NCI-H1417 (cell line): ENCODE results near the gene PDCL3.

Experiments used
- DNase-seq, 3 experiments: peaks; one replicate each; lab custom pipeline; 2025; lab: John Stamatoyannopoulos, UW

PDCL3 gene

DNA sequence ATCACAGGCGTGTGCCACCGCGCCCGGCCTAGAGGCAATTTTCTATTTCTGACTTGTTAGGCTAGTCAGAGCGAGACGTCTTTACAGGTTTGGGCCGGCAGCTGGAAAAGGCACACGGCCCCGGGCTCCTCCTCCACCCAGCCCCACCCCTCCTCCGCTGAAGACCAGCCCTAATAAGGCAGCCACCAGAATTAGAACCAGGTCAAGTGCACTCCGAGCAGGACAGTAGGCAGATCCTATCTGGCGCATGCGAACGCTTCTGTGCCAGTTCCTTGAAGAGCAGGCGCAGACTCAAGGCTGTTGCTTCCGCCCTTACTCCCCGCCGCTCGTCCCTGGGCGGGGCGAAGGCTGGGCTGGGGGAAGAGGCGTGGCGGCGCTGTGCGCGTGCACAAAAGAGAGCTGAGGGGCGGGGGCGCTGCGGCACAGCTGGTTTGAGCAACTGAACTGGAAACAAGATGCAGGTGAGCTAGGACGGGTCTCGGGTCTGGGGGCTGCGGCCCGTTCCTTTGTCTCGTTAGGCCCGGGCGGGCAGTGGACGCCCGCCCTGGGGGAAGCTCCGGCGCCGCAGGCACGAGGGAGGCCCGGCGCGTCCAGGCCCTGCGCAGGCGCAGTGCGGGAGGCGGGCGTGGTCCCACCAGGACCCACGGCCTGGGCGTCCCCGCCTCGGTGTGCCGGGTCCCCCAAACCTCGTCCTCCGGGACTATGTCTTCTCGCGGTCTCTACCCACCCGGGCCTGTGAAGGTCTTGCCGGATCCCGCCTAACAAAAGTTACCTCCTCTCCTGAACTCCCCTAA is at the start of gene PDCL3:
TSS of gene PDCL3 (plus strand) at position 381 of the 794 bp plus-strand sequence. CDS start at position 456, 75 bp downstream.
- DNase-seq = peak; percentile 92 to 99 (median 98)

DNA sequence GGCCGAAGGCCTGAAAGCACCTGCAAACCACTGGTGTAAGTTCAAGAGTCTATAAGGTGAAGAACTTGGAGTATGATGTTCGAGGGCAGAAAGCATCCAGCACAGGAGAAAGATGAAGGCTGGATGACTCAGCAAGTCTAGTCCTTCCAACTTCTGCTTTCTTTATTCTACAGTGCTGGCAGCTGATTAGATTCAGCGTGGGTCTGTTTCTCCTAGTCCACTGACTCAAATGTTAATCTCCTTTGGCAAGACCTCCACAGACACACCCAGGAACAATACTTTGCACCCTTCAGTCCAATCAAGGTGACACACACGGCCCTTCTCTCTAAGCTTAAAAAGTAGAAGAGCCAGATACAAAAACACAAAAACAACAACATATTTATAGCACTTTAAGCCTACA is 49.1 kb upstream of the PDCL3 start:
- no peak for DNase-seq

DNA sequence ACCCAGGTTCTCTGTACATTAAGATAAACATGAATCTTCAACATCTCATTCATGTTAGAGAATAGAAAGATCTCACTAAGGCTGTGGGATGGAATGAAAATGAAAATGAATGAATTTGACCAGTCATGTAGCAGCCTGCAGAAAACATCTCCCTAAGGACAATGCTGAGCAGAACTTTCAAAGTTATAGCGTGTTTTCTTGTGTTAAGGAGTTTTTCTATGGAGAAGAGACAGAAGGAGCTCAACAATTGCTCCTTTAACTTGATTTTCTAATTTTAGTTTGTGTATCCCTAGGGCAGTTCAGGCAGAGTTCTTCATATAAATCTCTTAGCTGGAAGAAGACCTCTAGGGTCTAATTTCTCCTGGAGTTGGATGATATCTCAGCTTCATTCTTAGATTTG is 45.2 kb upstream of the PDCL3 start:
- DNase-seq = no peak

DNA sequence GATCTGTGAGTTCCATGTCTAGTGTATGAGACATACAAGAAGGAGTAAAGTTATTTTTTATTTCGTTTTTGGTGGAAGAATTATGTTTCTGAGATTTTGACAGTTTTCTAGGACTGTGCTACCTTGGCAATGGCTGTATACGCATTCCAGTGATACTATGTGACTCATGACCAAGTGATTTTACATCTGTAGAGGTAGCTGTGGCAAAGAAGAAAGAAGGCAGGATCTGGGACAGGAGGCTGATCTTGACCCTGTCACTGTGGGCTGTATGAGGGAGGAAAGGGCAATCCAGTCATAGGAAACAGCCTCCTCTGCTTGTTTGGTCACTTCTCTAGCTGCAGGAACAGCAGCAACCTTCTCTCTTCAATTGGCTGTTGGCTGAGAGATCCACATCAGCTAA is 44.0 kb upstream of the PDCL3 start:
- no peak for DNase-seq

DNA sequence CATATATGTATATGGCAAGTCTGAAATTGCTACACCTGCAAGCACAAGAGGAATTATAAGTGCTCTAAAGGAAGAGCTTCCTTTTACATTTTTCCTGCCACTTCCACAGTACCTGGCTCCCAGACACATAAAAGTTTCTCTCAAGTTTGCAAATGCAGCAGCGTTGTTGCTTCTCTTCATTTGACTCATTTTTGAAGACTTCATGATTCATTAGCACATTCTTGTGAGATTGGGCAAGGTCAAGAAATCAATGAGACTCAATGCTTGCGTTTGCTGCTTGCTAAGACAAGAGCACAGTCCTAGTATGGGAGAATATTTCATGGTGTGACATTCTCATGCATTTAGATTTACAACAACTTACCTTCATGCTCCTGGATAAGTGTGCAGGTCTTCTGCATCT is 42.6 kb upstream of the PDCL3 start:
- DNase-seq = no peak

DNA sequence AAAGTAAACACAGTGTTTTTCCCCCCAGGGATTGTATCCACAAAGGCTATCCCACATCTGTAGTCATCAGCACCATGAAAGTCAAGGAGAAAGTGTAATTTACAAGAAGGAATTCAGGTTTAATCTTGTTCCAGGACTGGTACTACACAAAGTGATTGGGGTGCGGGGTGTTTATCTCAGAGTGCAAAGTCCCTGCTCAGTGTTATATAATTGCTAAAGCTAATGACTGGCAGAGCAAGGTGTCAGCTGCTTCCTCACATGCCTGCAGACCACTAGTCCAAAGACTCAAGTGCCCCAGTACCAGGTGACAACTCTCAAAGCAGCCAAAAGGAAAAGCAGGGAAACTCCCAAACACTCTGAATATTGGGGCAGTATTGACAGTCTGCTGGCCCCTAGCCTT is 40.4 kb upstream of the PDCL3 start:
- no peak for DNase-seq

DNA sequence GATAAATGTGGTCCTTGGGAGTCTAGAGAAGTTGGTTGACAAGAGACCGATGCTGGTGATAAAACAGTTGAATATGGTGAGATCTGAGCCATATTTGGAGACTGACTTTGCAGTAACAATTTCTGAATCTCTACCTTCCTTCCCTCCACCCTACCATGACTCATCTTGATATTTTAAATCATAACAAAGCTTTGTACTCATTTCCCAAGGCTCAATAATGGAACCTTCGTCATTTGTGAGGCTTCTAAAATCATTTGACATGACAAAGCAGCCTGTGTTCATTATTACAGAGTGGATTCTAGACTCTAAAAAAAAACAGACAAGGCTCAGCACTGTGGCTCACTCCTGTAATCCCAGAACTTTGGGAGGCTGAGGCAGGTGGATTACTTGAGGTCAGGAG is 38.5 kb upstream of the PDCL3 start:
- no peak for DNase-seq

DNA sequence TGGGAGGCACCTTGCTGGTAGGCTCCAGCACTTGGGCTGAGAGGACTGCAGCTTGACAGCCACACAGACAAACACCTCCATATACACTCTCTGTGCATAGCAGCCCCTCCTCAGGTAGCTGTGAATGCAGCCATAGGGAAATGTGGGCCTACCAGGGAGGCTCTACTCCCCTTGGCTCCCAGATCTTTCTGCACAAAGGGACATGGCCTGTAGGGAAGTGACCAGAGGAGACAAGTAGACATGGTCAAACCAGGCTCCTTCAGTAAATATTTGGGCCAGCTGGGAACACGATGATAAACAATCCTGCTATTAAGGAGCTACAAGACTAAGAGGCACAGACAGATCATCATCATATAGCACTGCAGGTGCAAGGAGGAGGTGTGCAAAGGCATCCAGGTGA is 35.9 kb upstream of the PDCL3 start:
- DNase-seq = no peak

DNA sequence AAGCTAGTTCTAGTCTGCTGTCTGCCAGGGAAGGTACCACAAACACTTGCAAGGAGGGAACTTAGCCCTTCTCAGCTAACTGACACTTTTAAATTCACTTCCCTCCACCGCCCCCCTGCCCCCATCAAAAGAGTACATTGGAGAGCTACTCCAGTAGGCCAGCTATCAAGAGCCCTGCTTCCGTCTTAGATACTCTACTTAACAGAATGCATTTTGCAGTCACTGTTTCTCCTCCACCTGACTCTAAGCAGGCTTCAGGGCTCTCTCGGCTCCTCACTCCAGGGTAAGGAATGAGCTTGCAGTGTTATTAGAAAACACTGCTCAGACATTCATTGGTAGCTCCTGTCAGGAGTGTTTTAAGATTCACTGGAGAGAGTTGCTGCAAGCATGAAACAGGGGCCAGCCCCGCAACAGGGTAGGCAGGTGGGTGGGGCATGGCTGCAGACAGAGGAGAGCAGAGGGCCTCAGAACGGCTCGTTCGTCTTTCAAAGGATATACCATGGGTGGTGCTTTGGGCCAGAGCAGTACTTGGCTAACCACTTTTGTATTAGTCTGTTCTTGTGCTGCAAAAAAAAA is 35.3 kb upstream of the PDCL3 start:
- DNase-seq = no peak

DNA sequence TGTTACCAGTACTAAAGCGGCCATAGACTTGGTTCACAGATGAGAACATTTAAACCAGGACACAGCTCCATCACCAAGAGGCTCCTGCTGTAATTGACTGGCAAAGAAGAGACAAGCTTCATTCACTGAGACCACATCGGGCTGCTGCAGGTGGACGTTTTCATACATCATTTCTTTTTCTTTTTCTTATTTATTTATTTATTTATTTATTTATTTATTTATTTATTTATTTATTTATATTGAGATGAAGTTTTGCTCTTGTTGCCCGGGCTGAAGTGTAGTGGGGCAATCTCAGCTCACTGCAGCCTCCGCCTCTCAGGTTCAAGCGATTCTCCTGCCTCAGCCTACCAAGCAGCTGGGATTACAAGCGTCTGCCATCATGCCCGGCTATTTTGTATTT is 33.6 kb upstream of the PDCL3 start:
- DNase-seq = no peak

DNA sequence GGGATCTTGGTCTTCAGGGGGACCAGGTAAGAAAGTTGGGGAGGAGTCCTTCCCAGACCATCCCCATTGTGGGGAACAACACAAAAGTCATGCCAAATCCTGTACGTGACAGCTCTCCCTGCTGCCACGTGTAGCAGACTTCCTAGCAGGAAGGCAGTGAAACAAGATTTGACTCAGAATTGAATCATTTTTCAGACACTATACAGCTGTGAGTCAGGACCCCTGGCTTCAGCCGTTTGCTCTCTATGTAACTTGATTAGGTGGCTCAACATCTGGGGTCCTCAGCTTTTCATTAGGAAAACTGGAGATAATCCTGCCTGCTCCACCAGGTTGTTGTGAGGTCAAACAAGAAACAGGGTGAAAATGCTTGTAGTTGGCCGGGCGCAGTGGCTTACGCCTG is 32.9 kb upstream of the PDCL3 start:
- DNase-seq = no peak

DNA sequence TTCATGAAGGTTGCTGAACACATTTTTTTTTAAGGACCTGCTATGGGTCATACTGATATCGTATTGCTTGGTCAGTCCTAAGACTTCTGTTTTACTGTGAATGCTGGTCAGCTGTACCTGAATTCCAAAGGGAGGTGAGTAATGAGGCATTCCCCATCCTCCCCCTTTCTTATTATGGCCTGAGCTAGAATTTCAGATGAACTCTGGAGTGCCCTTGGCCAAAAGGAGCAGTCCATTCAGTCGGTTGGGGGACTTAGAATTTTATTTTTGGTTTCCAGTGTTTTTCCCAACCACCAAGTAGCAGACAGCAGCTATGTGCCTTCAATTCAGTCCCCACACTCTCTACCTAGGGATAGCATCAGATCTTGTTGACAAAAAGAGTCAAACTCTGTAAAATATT is 26.9 kb upstream of the PDCL3 start:
- DNase-seq = no peak

DNA sequence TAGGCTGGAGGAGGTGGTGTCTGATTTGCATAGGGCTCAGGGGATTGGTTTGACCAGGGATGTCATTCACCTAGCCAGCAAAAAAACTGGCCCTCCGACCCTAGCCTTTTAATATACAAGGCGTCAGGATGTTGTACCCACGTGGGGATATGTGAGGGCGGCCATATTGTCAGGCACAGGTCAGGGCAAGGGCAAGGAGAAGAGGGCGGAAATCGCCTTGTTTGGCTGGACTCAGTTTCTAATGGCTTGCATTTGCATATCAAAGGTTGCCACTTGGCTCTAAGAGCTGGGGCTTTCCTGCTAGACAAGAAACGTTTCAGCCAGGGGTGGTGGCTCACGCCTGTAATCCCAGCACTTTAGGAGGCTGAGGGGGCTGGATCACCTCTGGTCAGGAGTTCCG is 24.9 kb upstream of the PDCL3 start:
- DNase-seq = no peak

DNA sequence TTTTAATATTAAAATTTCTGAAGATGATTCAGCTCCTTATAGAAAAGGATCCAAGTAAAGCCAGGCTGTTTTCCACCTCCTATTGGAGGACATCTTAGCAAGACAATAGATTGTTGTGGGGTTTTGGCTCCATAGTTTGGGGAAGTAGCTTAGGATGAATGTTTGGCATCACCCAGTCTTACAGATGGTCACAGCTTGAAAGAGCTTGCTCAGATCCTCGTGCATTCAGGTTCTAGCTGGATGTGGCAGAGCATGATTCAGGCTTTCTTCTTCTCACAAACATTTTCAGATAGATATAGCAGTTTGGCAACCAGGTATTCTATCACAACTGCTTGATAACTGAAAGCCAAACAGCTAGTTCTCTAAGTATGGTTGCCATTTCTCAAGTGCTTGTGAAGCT is 23.6 kb upstream of the PDCL3 start:
- no peak for DNase-seq

DNA sequence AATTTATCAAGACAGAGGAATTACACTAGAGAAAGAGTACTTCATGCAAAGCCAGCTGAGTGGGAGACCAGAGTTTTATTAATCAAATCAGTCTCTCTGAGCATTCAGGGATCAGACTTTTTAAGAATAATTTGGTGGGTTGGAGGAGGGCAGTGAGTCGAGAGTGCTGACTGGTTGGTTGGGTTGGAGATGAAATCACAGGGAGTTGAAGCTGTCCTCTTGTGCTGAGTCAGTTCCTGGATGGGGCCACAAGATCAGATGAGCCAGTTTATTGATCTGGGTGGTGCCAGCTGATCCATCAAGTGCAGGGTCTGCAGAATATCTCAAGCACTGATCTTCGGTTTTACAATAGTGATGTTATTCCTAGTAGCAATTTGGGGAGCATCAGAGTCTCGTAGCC is 21.4 kb upstream of the PDCL3 start:
- DNase-seq = no peak

DNA sequence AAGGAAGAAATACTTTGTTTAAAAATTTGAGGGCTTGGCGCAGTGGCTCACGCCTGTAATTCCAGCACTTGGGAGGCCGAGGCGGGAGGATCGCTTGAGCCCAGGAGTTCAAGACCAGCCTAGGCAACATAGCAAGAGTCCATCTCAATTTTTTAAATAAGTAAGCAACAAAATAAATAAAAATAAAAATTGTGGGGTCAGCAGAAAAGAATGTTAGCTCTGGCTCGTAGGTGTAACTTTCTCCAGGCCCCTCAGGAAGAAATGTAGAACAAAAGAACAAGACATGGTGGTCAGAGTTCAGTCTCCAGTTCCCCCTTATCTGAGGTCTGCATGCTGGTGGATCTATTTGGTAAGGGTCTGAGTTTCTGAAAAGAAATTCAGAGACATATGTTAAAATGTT is 20.4 kb upstream of the PDCL3 start:
- no peak for DNase-seq

DNA sequence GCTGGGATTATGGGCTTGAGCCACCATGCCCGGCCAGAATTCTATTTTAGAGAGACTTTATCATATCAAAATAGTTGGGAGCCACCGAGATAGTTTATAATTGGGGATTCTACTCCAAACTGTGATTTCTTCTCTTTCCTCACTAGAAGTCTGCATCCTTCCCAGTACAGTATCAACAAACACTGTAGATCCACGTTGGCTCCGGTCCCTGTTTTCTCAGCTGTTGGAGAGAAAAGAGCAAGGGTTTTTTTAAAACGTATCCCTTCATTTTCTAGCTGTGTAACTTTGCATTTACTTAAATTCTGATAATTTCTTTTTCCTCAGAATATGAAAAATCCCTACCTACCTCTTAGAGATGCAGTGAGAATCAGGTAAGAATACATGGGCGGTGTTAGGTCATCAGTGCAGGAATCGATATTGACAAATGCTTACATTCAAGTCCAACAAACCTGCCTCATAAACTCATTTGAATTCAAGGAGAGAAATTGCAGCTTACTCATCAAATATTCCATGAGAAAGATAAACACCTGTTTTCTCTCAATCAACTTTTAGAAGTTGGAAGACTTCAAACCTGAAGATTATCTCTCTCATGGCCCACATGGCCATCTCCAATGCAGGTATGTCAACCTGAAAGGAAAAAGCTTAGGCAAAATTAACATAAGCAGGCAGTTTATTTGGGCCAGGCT is 17.7 kb upstream of the PDCL3 start:
- DNase-seq = no peak

DNA sequence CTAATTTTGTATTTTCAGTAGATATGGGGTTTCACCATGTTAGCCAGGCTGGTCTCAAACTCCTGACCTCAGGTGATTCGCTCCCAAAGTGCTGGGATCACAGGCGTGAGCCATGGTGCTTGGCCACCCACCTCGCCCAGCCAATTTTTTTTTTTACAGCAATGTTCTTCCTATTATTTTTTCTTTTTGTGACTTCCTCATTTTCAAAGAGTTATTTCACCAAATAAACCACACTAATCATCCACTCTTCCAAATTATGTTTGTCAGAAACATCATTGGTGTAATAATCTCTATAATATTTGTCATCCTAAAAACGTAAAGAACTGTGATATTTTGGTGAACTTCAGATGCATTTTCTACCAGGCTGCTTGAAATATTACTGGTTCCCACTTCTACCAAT is 16.3 kb upstream of the PDCL3 start:
- DNase-seq = no peak

DNA sequence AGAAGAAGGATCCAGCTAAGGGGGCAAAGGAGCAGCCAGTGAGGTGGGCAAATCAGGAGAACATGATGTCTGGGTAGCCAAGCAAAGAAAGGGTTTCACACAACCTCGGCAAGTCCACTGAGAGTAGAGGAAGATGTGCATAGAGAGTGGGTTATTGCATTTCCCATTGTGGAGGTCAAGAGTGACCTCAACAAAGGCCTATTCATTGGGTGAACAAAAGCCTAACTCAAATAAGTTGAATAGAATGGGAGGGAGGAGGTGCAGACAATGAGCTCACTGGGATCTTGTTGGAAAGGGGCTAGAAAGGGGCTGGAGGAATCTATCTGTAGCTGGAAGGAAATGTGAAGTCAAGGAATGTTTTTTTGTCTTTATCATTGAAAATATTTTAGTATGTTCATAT is 14.0 kb upstream of the PDCL3 start:
- no peak for DNase-seq

DNA sequence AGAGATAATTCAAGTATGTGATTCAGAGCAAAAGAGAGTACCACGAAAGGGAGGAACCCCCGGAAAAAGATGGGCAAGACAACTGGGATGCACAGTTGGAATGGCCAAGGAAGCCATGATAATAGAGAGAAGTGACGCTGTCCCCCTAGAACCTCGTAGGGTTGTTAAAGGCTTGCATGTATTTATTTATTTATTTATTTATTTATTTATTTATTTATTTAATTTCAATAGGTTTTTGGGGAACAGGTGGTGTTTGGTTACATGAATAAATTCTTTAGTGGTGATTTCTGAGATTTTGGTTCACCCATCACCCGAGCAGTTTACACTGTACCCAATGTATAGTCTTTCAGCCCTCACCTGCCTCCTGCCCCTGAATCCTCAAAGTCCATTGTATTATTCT is 11.5 kb upstream of the PDCL3 start:
- no peak for DNase-seq

DNA sequence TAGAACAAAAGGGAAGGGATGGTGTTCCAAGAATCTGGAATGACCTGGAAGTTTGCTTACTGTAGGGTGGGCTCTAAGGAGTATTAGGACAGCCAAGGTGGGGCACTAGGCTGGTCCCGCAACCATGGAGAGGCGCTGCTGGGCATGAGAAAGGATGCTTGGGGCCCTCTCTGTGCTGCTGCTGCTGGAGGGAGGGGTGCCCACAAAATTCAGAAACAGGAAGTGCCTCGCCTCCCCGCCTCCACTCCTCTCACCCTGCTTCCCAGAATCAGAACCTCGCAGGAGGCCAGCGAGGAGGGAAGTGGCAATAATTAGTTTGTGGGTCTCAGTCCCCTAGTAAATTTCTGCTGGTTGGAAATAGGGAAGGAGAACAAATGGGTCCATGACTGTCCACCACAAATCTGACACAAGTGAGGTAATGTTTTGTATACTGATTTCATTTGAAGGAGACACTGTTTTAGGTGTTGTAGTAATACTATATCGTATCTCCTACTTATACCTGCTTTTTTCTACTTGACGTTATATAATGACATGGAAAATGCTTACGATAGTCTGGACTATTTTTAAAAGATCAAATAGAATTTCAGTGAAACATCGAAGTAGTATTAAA is 7.9 kb upstream of the PDCL3 start:
- no peak for DNase-seq

DNA sequence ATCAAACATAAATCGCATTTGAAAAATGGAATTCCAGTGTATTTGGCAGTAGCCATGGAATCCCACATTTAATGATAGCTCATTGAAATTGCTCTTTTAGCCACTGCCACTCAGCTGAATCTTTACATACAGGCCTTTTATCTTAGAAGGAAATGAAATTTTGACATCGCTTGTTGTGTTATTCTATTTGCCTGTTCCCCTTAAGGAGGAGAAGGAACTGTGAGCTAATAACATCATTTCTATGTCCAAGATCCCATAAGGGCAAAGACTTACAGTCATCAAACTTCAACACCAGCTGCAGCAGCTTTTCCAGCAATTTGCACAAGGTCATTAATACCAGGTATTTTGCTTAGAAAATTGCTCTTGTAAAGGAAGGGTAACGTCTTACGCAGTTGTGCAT is 6.0 kb upstream of the PDCL3 start:
- no peak for DNase-seq

DNA sequence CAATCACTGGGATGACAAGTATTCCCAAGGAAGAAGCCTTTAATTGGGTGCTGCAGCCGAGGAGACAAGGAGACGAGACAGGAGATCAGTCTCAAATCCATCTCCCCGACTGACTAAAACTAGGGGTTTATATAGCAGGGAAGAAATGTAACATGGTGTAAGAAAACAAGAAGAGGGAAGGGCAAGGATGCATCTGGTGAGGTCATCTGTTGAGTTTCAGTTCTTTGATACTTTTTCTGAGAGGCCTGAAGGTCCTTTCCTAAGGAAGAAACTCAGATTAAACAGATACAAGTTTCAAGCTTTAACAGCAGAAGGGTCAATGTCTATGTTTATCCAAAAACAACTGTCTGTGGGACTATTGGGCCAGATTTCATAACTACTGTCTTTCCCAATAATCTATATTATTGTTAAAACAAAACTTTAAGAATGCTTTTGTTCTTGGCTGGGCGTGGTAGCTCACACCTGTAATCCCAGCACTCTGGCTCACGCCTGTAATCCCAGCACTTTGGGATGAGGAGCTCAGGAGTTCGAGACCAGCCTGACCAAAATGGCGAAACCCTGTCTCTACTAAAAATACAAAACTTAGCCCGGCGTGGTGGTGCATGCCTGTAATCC is 2.5 kb upstream of the PDCL3 start:
- no peak for DNase-seq
